ENCODE measurements around the gene TSPYL2.
A peak's percentile ranks its signal among the peaks of the same experiment; 100 is the strongest.

Gene TSPYL2

GRCh38 chrX:53080628-53081580 is 1.3 kb upstream of the TSPYL2 start:
- DNase-seq, result no peak

GRCh38 chrX:53082773-53083616 is 828 bp downstream of the TSPYL2 start:
- DNase-seq, result no peak

DNA sequence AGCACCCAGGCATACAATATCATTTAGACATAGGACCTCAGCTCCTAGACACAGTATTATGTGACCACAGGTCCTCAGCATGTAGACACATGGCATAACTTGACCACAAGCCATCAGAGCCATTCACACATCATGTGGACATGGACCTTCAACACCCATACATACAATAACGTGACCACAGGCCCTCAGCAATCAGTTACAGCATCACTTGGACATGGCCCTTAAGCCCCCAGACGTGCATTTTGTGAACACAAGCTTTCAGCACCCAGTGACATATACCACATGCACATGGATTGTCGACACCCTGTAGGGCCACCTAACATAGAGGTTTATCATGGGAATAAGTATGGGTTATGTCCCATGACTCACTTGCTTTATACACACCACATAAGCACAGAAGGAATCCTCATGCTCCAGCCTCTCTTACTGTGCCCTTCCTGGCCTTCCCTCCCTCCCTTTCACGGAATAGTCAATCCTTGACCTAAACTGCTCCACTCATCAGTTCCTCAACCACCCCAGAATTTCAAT is 1.9 kb downstream of the TSPYL2 start:
- no peak for DNase-seq

GRCh38 chrX:53084863-53085262 is 2.7 kb downstream of the TSPYL2 start:
- DNase-seq, result no peak

DNA sequence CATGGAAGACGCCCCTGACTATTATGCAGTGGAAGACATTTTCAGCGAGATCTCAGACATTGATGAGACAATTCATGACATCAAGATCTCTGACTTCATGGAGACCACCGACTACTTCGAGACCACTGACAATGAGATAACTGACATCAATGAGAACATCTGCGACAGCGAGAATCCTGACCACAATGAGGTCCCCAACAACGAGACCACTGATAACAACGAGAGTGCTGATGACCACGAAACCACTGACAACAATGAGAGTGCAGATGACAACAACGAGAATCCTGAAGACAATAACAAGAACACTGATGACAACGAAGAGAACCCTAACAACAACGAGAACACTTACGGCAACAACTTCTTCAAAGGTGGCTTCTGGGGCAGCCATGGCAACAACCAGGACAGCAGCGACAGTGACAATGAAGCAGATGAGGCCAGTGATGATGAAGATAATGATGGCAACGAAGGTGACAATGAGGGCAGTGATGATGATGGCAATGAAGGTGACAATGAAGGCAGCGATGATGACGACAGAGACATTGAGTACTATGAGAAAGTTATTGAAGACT is 3.6 kb downstream of the TSPYL2 start:
- no peak for DNase-seq

- DNase-seq, result no peak
These were observed 4.3 kb downstream of the TSPYL2 start for GRCh38 chrX:53086464-53086863.

DNA sequence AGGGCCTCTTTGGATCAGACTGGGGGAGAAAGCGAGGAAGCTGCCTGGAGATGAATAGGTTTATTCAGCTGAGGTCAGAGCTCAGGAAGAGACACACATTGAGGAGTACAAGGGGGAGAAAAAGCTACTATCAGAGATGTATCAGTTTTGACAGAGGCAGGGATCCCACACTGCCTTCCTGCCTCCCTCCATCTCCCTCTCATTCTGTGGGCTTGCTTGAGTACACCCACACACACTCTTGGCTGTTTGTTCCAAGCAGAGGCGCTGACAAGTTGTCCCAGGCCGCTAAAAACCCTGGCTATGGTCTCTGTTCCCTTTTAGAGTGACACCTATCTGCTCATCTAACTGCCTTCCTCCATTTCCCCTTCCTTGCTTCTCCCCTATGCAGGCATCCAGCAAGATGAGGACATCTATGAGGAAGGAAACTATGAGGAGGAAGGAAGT is 5.2 kb downstream of the TSPYL2 start:
- no peak for DNase-seq

DNA sequence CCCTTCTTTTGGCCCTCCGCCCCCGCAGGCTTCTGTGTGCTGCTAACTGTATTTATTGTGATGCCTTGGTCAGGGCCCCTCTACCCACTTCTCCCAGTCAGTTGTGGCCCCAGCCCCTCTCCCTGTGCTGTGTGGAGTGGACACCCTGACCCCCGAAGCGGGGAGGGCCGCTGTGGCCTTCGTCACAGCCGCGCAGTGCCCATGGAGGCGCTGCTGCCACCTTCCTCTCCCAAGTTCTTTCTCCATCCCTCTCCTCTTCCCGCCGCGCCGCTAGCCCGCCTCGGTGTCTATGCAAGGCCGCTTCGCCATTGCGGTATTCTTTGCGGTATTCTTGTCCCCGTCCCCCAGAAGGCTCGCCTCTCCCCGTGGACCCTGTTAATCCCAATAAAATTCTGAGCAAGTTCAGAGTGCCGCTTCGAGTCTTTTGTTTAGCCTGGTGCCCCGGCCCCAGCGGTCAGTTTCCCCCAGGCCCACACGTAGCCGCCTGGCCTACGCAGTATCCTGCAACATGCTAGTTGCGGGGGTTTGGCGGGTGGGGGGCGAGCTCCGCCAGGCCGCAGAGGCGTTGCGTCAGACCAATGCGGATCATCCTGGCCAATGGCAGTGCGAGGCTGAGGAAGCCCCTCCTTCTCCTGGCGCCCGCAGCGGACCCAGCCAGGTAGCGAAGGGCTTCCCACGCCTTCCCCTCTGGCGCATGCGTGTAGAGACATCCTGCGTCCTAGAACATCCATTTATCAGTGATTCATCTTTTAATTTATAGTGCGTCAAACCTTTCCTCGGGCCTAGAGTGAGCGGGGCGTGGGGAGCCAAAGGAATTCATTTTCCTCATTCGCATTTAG is 6.2 kb downstream of the TSPYL2 start:
- DNase-seq, result no peak

DNA sequence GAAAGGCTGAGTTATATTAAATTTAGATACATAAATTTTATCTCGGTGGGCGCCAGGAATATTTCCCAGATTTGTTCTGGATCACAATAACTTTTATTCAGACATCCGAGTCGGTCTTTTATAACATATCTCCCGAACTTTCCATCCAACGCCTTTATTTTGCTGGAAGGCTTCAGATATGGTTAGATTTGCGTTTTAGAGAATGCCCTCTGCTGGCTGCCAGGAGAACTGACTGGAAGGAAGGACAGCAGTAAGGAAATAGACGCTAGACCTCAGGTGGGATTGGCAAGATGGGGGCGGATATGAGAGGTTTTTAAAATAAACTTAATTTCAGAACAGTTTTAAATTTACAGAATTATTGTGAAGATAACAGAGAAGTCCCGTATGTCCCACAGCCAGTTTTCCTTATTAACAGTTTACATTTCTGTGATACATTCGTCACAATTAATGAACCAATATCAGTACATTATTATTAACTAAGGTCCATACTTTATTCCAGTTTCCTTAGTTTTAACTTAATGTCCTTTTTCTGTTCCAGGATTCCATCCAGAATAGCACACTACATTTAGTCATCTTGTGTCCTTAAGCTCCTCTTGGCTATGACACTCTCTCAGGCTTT is 7.2 kb downstream of the TSPYL2 start:
- DNase-seq, result peak; percentile 25

- DNase-seq, result no peak
These were observed 7.8 kb downstream of the TSPYL2 start for GRCh38 chrX:53089925-53090324.

DNA sequence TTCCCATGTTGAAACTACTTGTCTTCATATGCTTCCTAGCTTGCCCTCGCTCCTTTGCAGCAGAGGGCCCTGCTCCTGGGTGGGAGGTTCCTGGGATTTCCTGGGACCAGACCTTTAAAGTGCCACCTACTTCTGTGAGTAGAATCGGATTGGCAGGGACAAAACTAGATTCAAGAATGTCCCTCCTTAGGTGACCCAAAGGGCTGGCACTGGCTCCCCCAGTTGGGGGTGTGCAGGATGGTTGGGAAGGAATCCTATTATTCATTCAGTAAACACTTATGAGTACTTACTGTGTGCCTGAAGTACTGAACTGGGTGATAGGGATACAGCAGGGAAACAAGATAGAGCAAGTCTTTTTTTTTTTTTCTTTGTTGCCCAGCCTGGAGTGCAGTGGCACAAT is 9.2 kb downstream of the TSPYL2 start:
- no peak for DNase-seq

- peak; percentile 55 for DNase-seq
These were observed 11.0 kb downstream of the TSPYL2 start for GRCh38 chrX:53093177-53093655.

- DNase-seq, result peak; percentile 95
These were observed 11.8 kb downstream of the TSPYL2 start, which contains the start of gene KANTR for GRCh38 chrX:53093748-53094581. Gene KANTR, plus strand, starts transcription at chrX:53094142. Its CDS starts 30,131 bp downstream, at chrX:53124273.

DNA sequence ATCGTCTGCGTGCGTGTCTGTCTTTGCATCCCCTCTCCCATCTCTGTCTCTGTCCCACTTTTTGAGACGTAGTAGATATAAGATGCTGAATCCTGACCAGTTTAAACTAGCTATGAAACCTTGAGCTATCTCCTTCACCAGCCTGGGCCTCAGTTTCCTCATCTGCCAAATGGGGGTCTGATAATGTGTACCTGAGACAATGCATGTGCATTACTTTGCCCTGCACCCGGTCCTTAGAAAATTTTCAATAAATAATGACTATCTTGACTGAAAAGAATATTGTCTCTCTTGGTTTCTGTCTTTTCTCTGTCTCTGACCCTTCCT is 12.4 kb downstream of the TSPYL2 start:
- DNase-seq, result no peak

DNA sequence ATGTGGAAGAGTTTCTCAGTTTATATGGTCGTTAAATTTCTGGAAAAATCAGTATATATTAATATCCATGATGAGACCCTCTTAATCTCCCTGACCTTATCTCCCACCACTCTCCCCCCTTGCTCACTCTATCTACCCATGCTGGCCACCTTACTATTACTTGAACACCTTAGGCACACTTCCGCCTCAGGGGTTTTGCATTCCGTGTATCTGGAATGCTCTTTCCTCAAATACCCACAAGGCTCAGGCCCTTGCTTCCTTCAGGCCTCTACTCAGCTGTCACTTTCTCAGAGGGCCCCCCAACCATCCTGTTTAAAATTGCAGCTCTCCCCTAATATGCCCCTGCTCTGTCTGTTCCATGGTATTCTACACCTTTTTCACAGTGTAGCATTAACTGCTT is 13.6 kb downstream of the TSPYL2 start:
- no peak for DNase-seq

DNA sequence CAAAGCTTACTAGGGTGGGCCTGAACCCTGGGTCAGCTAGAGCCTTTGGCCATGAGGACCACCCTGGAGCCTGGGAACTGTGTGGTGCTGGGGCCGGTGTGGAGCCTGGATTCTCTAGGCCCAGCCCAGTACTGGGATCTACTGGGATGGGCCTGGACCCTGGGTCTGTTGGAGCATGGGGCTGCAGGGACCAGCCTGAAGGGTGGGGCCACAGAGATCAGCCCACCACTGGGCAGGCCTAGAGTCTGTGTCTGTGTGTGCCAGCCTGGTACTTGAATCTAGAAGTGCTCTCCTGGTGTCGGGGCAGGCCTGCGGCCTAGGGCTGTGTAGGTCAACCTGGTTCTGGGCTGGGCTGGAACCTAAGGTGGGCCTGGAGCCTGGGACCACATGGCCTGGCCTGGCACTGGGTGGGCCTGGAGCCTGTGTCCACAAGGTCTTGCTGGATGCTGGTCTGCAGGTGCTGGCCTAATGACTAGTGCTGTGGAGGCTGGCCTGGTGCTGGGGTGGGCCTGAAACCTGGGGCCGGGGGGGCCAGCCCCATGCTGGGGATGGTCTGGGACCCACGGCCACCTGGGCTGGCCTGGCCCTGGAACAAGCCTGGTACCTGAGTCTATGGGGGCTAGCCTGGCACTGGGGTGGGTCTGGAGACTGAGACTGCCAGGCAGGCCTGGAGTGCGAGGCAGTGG is 32.8 kb downstream of the TSPYL2 start:
- DNase-seq, result no peak

- DNase-seq, result no peak
These were observed 33.3 kb downstream of the TSPYL2 start for GRCh38 chrX:53115550-53115874.

DNA sequence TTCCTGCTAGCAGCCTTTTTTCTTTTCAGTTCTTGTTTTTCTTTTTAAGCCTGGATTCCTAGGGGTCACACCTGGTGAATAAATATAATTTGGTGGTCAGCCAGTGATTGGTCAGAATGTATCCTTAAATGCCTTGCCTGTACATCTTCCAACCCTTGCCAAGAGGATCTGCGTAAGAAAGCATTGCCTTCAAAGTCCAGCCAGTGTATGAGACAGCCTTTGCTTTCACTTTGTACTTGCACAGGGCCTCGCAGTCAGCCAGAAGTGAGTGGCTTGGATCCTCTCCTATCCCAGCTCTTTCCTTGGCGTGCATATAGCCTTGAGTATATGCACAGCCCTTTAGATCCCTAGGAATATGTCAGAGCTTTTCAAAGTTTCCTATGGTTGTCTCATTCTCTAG is 33.9 kb downstream of the TSPYL2 start:
- DNase-seq, result no peak

- DNase-seq, result no peak
These were observed 39.8 kb downstream of the TSPYL2 start for GRCh38 chrX:53122013-53122412.

DNA sequence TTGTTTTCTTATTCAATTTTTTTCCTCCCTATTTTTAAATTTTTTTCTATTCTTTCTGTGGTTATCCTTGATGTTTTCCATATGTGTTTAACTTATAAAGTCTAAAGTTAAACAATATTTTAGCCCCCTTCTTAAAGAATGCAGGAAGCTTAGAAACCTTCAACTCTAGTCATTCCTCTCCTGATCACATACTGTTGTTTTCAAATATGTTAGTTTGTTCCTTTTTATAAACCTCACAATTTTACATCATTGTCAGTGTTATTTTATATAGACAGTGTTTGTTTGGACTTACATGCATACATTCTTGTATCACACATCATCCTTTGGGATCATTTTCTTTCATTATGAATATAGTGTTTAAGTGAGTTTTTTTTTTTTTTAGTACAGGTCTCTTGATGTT is 43.3 kb downstream of the TSPYL2 start:
- DNase-seq, result no peak
